AG04449 (cell line): Measurements from ENCODE around the gene CLDN6.

ENCODE experiments used
- CTCF ChIA-PET: fragments of 350-600 bp; formaldehyde crosslinking; extraction: SDS; loops from one replicate; lab custom pipeline; 2021; ENCODE audit warnings: antibody characterized with exemption; lab: Yijun Ruan, JAX
- POLR2A ChIA-PET: fragments of 400-600, 350-600 bp; formaldehyde crosslinking; extraction: SDS; loops from one replicate; lab custom pipeline; 2020; ENCODE audit warnings: antibody characterized with exemption, inconsistent platforms; lab: Yijun Ruan, JAX
- DNase-seq: peaks from one replicate; pipeline ENCODE4 v3.0.0-alpha.2; 2010; ENCODE audit warnings: low read depth, low spot score
- H3K4me3 ChIP-seq: 2 replicates; pipeline ENCODE4 v1.5.1; 2011; ENCODE audit warnings: low read depth, mild to moderate bottlenecking, control low read depth, low read length
- TF ChIP-seq, protein P1 (sequence below): IDR thresholded peaks from one replicate; pipeline ENCODE4 v1.5.1; 2011; ENCODE audit warnings: mild to moderate bottlenecking, moderate library complexity, low read length, control low read depth, inconsistent platforms; ENCODE audit not compliant: insufficient read depth; ENCODE audit errors: missing control alignments

The CLDN6 gene

DNA sequence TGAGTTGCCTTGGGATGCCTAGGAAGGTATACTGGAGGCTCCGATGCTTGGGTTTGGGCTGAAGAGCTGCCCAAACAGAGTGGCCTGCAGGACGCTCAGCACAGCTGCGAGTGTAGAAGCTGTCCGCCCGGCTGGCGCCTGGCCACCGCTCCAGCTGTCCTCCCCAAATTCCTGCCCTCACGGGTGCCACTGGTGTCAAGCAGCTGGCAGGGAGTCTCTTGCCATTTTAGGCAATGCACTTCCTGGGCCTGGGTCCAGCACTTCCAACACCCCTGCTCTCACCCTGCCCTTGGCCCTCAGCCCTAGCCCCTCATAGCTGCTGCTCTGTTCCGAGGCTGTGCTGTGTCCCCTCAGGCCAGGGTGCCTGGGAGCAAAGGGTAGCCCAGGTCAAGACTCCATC lies 32.5 kb downstream of the CLDN6 start:
- POLR2A ChIA-PET = no interaction called here
- CTCF ChIA-PET = interaction anchor here (1.7 kb wide), 1 partner anchor 9 kb away, joined by 6 read pairs; no protein-coding TSS in a partner anchor
- no peak for DNase-seq
- TF ChIP-seq, protein P1, sequence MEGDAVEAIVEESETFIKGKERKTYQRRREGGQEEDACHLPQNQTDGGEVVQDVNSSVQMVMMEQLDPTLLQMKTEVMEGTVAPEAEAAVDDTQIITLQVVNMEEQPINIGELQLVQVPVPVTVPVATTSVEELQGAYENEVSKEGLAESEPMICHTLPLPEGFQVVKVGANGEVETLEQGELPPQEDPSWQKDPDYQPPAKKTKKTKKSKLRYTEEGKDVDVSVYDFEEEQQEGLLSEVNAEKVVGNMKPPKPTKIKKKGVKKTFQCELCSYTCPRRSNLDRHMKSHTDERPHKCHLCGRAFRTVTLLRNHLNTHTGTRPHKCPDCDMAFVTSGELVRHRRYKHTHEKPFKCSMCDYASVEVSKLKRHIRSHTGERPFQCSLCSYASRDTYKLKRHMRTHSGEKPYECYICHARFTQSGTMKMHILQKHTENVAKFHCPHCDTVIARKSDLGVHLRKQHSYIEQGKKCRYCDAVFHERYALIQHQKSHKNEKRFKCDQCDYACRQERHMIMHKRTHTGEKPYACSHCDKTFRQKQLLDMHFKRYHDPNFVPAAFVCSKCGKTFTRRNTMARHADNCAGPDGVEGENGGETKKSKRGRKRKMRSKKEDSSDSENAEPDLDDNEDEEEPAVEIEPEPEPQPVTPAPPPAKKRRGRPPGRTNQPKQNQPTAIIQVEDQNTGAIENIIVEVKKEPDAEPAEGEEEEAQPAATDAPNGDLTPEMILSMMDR = no peak
- H3K4me3 ChIP-seq = no peak overlapping the region

DNA sequence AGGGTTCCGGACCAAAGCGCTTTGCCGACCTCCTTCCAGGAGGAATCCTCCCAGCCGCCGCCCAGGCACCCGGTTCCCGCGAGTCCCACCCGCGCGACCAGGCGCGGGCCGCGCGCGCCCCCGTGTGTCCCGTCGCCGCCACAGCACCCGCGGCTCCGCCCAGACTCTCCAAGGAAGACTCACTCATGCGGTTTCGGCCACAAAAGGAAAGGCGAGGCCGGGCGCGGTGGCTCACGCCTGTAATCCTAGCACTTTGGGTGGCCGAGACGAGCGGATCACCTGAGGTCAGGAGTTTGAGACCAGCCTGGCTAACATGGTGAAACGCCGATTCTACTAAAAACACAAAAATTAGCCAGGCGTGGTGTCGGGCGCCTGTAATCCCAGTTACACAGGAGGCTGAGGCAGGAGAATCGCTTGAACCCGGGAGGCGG lies 34.3 kb downstream of the CLDN6 start:
- peak overlapping the region; percentile 47 for H3K4me3 ChIP-seq
- POLR2A ChIA-PET = no interaction called here

GRCh38 chr16:2982402-2982801 lies 35.6 kb downstream of the CLDN6 start:
- TF ChIP-seq, protein P1 = no peak
- CTCF ChIA-PET = interaction anchor here (1.0 to 2.3 kb wide), 11 partner anchors 11 to 55 kb away, joined by 3 to 10 read pairs (median 5); no protein-coding TSS in a partner anchor
- no peak overlapping the region for H3K4me3 ChIP-seq
- POLR2A ChIA-PET = interaction anchor here (2.0 kb wide), 1 partner anchor 38 kb away, joined by 5 read pairs; the partner anchor contains the start of gene TNFRSF12A
- no peak for DNase-seq

More for the DNA sequence above, 34.3 kb downstream of the CLDN6 start:
- CTCF ChIA-PET = interaction anchor here (0.6 to 1.7 kb wide), 13 partner anchors 8 to 317 kb away, joined by 3 to 6 read pairs (median 5); no protein-coding TSS in a partner anchor
- DNase-seq = no peak
- TF ChIP-seq, protein P1 = peak; percentile 72

DNA sequence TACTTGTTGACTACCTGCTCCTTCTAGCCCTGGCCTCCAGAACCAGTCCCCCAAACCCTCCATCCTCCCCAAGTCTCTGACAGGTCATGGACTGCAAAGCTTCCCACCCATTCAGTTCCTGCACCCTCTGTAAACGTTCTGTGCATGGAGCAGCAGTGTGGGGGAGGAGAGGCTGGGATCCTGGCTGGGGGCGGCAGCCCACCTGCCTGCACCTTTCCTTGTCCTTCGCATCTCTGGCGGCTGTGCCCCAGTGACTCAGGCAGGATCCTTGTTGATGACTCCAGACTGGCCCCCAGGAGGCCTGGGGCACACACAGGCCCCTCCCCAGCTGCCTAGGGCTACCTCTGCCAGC lies 36.1 kb downstream of the CLDN6 start:
- CTCF ChIA-PET = interaction anchor here (1.3 to 2.3 kb wide), 7 partner anchors 10 to 55 kb away, joined by 5 to 10 read pairs (median 5); no protein-coding TSS in a partner anchor
- DNase-seq = no peak
- TF ChIP-seq, protein P1 = no peak
- POLR2A ChIA-PET = interaction anchor here (2.0 kb wide), 1 partner anchor 39 kb away, joined by 5 read pairs; the partner anchor contains the start of gene TNFRSF12A
- H3K4me3 ChIP-seq = no peak overlapping the region

DNA sequence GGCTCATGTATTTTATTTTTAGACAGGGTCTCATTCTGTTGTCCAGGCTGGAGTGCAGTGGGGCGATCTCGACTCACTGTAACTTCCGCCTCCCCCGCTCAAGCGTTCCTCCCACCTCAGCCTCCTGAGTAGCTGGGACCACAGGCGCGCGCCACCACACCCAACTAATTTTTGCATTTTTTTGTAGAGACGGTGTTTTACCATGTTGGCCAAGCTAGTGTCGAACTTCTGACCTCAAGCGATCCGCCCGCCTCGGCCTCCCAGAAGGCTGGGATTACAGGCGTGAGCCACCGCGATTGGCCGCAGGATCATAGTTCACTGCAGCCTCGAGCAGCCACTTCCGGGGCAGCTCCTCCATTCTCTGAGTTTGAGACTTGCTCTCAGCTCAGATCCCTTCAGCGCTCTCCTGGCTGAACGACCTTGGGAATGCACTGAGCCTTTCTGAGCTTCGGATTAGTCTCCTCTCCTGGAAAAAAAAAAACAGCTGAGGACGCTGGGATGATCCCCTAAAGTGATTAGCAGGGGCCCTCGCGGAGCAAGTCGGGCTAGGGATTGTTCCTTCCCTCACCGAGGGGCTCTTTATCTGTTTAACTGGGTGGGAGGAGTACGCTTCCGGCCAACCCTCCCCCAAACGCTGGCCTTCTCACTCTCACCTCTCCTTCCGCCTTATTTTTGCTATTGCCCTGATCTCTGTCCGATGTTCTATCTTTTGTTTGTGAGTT lies 36.6 kb downstream of the CLDN6 start:
- no peak for DNase-seq
- TF ChIP-seq, protein P1 = no peak
- ChIA-PET CTCF (interaction anchor here (0.9 to 2.3 kb wide), 7 partner anchors 10 to 54 kb away, joined by 3 to 10 read pairs (median 5); no protein-coding TSS in a partner anchor), POLR2A (interaction anchor here (2.0 kb wide), 1 partner anchor 39 kb away, joined by 5 read pairs; the partner anchor contains the start of gene TNFRSF12A)
- H3K4me3 ChIP-seq = no peak overlapping the region
